HG03354 (cell line): Measurements from ENCODE around the gene EXOC3L4.
"Not testable (repeated sequence)": the region's sequence is repeated elsewhere in the genome, so short reads cannot be mapped to it uniquely, and the experiment has no call there.

Experiments
- ATAC-seq: cut with Tn5 transposase; IDR thresholded peaks from one replicate; pipeline ENCODE4 v1.9.1; 2021; ENCODE audit warnings: mild to moderate bottlenecking; ENCODE audit not compliant: unreplicated experiment, poor library complexity, severe bottlenecking

Gene EXOC3L4

DNA sequence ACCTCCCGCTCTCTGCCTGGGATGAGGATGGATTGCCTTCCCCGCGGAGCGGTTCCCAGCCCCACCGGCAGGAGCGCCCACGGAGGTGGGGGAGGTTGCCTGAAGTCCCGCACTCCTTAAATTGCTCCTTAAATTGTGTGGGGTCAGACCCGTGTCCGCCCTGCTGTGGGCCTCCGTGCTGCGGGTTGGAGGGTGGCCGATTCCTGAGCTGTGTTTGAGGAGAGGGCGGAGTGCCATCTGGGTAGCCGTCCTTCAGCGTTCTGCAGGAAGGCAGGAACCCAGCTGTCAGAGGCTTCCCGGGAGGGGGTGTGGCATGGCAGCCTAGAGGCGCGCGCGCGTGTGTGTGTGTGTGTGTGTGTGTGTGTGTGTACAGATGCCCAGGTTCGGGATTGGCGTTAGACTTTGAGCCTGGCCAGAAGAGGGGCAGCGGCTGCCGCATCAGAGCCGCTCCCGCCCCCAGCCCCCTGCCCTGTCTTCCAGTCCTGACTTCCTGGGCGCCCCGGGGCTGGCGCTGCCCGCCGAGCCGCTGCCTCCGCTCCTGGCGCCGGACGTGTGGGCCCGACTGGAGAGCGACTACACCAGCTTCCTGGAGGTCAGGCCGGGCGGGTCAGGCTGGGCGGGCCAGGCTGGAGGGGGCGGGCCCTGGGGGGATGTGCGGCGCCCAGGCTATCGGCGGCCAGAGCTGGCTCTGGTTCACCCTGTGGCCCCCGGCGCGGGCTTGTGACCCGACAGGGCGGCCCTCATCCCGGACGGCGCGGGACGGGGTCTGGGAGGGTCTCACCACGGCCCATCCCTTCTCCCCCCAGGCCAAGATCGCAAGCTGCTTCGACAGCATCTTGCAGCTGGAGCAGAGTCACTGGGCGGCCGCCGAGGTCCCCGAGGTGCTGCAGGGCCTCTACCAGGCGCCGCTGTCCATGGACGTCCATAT, 9.2 kb downstream of the EXOC3L4 start:
- no peak for ATAC-seq

GRCh38 chr14:103104389-103104653, 9.8 kb downstream of the EXOC3L4 start:
- no peak for ATAC-seq

GRCh38 chr14:103104654-103105452, 10.3 kb downstream of the EXOC3L4 start:
- ATAC-seq: peak; percentile 64

DNA sequence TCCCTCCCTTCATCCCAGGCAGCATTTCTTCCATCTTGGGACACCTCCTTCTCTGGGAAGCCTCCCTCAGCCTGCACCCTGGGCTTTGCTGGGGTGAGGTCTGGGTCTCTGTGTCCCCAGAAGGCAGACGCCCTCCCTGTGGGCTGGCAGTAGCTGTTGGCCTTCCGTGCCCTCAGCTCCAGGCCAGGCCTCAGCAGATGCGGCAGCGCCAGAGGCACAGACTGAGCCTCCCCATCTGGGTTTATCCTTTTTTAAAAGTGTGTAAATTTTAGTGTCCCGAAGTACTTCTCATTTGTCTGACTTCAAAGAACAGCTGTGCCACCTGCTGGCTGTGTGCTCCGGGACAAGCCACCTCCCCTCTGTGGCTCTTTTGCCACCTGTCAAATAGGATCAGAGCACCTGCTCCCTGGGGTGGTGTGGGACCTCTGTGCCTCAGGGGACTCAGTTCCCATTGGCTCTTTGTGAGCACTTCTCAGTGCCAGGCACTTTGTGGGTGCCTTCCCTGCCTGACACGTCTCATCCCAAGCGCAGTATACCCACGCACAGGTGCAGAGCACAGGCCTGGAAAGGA, 11.1 kb downstream of the EXOC3L4 start:
- ATAC-seq: no peak

- ATAC-seq: no peak
These were observed 12.9 kb downstream of the EXOC3L4 start for GRCh38 chr14:103107455-103107854.

- no peak for ATAC-seq
These were observed 13.6 kb downstream of the EXOC3L4 start for GRCh38 chr14:103107941-103108748.

GRCh38 chr14:103108749-103109207, 14.3 kb downstream of the EXOC3L4 start:
- peak; percentile 39 for ATAC-seq

GRCh38 chr14:103109535-103110441, 15.3 kb downstream of the EXOC3L4 start:
- ATAC-seq: no peak

DNA sequence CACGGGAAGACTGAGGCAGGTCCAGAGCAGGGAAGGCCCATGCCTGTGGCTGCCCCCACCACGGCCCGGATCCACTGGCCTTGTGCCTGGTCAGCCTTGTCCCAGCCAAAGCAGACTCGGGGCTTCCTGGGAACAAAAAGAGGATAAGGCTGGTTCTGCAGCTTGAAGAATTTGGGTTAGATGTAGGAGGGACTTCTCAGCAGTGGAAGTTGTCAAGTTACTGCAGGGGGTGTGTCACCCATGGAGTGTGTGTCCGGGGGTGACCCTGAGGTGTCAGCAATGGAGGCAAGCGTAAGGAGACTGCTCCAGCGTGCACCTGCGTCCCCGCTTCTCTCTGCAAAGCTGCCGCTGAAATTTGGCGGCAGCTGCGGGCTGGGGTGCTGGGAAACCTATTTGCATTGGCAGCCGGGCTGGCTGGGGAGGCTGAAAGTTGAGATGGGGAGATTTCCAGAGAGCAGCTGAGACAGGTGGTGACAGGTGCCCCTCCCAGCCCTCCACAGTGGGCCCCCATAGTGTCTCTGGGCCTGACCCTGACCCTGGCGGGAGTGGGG, 16.2 kb downstream of the EXOC3L4 start:
- ATAC-seq: no peak

DNA sequence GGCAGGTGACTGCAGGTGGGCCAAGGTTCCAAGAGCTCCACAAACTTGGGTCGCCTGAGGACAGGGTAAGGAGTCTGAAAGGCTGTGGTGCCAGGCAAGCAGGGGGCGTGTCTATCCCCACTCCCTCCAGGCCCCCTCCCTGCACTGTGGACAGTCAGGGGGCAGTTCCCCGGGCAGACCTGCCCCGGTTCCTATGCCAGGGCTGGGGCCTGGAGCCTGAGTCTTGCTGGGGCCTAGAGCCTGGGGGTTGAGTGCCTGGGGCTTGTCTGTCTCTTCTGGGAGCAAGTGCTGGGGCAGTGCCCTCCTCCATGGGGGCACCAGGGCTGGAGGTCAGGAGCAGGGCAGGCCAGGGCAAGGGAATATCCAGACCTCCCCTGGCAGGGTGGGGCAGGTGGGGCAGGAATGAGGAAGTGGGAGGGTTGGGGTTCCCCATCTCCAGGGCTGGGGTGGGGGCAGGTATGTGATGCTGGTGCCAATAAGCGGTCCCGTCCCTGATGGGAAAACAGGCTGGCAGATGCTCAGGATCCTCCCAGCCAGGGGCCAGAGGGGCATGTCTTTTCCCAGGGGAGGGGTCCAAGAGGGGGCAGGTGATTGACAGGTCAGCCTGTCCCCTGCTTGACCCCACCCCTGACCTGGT, 16.8 kb downstream of the EXOC3L4 start:
- ATAC-seq: no peak

- no peak for ATAC-seq
These were observed 18.1 kb downstream of the EXOC3L4 start for GRCh38 chr14:103112400-103113243.

DNA sequence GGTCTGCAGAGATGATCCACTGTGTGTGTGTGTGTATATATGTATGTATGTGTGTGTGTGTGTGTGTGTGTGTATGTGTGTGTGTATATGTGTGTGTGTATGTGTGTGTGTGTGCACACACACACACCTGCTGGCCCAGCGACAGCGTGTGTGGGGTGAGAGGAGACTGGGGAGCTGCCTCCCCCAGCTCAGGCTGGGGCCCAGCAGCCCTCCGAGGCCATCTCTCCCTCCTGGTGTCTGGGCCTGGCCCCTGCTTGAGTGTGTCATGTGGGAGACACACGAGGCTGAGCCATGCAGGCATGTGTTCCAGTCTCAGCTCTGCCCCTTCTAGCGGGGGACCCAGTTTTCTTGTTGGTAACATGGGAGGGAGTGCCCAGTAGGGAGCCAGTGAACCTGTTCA, 18.8 kb downstream of the EXOC3L4 start:
- no peak for ATAC-seq

GRCh38 chr14:103113774-103114173, 19.2 kb downstream of the EXOC3L4 start:
- ATAC-seq: no peak

DNA sequence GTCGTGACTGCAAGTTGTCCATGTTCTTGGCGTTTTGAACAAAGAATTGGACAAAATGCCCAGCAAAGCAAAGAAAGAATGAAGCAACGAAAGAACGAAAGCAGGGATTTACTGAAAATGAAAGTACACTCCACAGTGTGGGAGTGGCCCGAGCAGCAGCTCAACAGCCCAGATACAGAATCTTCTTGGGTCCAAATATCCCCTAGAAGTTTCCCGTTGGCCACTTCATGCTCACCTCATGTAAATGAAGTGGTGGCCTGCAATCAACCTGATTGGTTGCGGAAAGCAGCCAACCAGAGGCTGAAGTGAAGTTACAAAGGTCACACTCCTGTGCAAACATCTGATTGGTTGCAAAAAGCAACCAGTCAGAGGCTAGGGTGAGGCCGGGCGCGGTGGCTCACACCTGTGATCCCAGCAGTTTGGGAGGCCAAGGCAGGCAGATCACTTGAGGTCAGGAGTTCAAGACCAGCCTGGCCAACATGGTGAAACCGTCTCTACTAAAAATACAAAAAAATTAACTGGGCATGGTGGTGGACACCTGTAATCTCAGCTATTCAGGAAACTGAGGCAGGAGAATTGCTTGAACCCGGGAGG, 20.7 kb downstream of the EXOC3L4 start:
- ATAC-seq: not testable (repeated sequence)

GRCh38 chr14:103115845-103116572, 21.5 kb downstream of the EXOC3L4 start:
- ATAC-seq: no peak

- no peak for ATAC-seq
These were observed 22.1 kb downstream of the EXOC3L4 start for GRCh38 chr14:103116636-103117035.
